ENCODE data around the gene FTCDNL1. TPM values are rescaled to one million over a fixed set of nuclear protein-coding genes. Genes with fewer than 3 reads are reported as not detected.

The FTCDNL1 gene
- total and polyA plus RNA-seq, 2 experiments from 2014 or later: 1.4 to 6.1 TPM

DNA sequence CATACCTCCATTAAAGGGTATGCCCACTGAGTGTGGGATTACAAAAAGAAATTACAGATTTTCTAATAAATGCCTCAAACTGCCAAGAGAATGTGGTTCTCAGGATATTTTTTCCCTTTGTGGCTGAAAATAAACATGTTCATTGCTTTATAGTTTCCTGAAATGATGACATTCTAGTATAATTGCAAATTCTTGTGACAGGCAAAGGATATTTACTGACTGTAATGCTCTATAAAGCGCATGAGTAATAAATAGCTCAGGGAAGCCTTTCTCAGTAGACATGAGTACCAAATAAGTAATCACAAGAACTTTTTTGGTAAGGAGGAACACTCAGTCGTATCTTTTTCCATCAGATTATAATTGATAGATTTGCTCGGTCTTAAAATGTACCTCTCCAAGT, 72.3 kb downstream of the FTCDNL1 start:
- H3K9me3 ChIP-seq (ENCODE audit: low read depth): no peaks in the 10 kb centered on the region
- H3K4me1 ChIP-seq (ENCODE audit: insufficient read depth): no peaks in the 10 kb centered on the region
- WGBS (ENCODE audit: low lambda C conversion rate, missing lambda C conversion rate): 82% methylated on average over 3 of the region's 3 CpGs
- no peak overlapping the region for H2AFZ ChIP-seq
- no peak overlapping the region for H3K27ac ChIP-seq
- TF ChIP-seq, protein P1, sequence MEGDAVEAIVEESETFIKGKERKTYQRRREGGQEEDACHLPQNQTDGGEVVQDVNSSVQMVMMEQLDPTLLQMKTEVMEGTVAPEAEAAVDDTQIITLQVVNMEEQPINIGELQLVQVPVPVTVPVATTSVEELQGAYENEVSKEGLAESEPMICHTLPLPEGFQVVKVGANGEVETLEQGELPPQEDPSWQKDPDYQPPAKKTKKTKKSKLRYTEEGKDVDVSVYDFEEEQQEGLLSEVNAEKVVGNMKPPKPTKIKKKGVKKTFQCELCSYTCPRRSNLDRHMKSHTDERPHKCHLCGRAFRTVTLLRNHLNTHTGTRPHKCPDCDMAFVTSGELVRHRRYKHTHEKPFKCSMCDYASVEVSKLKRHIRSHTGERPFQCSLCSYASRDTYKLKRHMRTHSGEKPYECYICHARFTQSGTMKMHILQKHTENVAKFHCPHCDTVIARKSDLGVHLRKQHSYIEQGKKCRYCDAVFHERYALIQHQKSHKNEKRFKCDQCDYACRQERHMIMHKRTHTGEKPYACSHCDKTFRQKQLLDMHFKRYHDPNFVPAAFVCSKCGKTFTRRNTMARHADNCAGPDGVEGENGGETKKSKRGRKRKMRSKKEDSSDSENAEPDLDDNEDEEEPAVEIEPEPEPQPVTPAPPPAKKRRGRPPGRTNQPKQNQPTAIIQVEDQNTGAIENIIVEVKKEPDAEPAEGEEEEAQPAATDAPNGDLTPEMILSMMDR (IDR thresholded peaks at IDR 0.05; ENCODE audit: poor library complexity): no peak
- no peak for TF ChIP-seq EZH2phosphoT487 (IDR thresholded peaks at IDR 0.05; ENCODE audit: low read depth, severe bottlenecking, unreplicated experiment)
- TF ChIP-seq EZH2 (IDR thresholded peaks at IDR 0.05; ENCODE audit: borderline replicate concordance): no peak
- no peak overlapping the region for H3K4me2 ChIP-seq
- DNase-seq (ENCODE audit: low spot score): no peak
- no peaks in the 10 kb centered on the region for H3K9me2 ChIP-seq (replicated peaks; ENCODE audit: insufficient read depth)
- H4K20me1 ChIP-seq (ENCODE audit: insufficient read depth, poor library complexity, severe bottlenecking): no peaks in the 10 kb centered on the region
- no peak overlapping the region for H3K4me3 ChIP-seq
- no peaks in the 10 kb centered on the region for H3K27me3 ChIP-seq
- no peaks in the 10 kb centered on the region for H3K36me3 ChIP-seq (replicated peaks; ENCODE audit: insufficient read depth, low read depth)
- H3K79me2 ChIP-seq: no peaks in the 10 kb centered on the region

DNA sequence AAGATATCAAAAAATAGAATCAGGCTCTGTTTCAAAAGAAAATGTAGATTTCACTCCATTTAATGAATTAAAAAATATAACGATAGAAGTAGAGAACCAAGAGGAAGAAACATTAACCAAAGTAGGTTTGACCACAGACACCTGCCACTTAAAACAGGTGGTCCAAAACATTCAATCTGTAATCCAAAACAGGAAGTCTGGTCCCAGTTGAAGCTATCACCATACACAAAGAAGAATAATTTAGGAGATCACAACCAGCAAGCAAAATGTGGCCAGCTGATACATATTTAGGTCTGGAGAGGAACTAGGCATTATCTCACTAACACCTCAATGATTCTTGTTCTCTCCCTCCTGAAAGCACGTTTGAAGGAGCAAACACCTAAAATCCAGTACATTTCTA, 73.1 kb downstream of the FTCDNL1 start:
- WGBS (ENCODE audit: low lambda C conversion rate, missing lambda C conversion rate): 83% methylated on average over 2 of the region's 2 CpGs
- TF ChIP-seq, protein P1 (IDR thresholded peaks at IDR 0.05; ENCODE audit: poor library complexity): no peak
- TF ChIP-seq EZH2phosphoT487 (IDR thresholded peaks at IDR 0.05; ENCODE audit: low read depth, severe bottlenecking, unreplicated experiment) (no peak), EZH2 (IDR thresholded peaks at IDR 0.05; ENCODE audit: borderline replicate concordance) (no peak)

DNA sequence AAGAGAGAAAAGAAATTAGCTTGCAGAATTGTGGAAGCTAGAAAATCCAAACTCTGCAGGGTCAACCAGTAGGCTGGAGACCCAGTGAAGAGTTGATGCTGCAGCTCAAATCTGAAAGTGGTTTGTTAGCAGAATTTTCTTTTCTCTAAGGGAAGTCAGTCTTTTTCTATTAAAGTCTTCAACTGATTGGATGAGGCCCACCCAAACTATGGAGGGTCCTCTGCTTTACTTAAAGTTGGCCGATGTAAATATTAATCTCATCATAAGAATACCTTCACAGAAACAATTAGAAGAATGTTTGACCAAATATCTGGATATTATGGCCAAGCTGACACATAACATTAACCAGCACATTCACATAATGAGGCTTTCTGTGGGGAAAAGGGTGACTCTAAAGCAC, 73.7 kb downstream of the FTCDNL1 start:
- no peaks in the 10 kb centered on the region for H3K79me2 ChIP-seq
- H4K20me1 ChIP-seq (ENCODE audit: insufficient read depth, poor library complexity, severe bottlenecking): no peaks in the 10 kb centered on the region
- WGBS (ENCODE audit: low lambda C conversion rate, missing lambda C conversion rate): 97% methylated on average over 1 of the region's 1 CpG
- no peak overlapping the region for H3K4me2 ChIP-seq
- H2AFZ ChIP-seq: no peak overlapping the region
- H3K9me2 ChIP-seq (replicated peaks; ENCODE audit: insufficient read depth): no peaks in the 10 kb centered on the region
- H3K4me1 ChIP-seq (ENCODE audit: insufficient read depth): no peaks in the 10 kb centered on the region
- no peak overlapping the region for H3K27ac ChIP-seq
- H3K36me3 ChIP-seq (replicated peaks; ENCODE audit: insufficient read depth, low read depth): no peaks in the 10 kb centered on the region
- H3K9me3 ChIP-seq (ENCODE audit: low read depth): no peaks in the 10 kb centered on the region
- DNase-seq (ENCODE audit: low spot score): no peak
- no peak overlapping the region for H3K4me3 ChIP-seq
- H3K27me3 ChIP-seq: no peaks in the 10 kb centered on the region
- TF ChIP-seq, protein P1 (IDR thresholded peaks at IDR 0.05; ENCODE audit: poor library complexity): no peak
- TF ChIP-seq EZH2 (IDR thresholded peaks at IDR 0.05; ENCODE audit: borderline replicate concordance): no peak
- TF ChIP-seq EZH2phosphoT487 (IDR thresholded peaks at IDR 0.05; ENCODE audit: low read depth, severe bottlenecking, unreplicated experiment): no peak

More for the DNA sequence above, 73.1 kb downstream of the FTCDNL1 start:
- no peaks in the 10 kb centered on the region for H3K4me1 ChIP-seq (ENCODE audit: insufficient read depth)
- DNase-seq (ENCODE audit: low spot score): no peak
- H3K36me3 ChIP-seq (replicated peaks; ENCODE audit: insufficient read depth, low read depth): no peaks in the 10 kb centered on the region
- no peak overlapping the region for H3K27ac ChIP-seq
- H3K4me2 ChIP-seq: no peak overlapping the region
- no peaks in the 10 kb centered on the region for H3K9me2 ChIP-seq (replicated peaks; ENCODE audit: insufficient read depth)
- no peaks in the 10 kb centered on the region for H4K20me1 ChIP-seq (ENCODE audit: insufficient read depth, poor library complexity, severe bottlenecking)
- H3K9me3 ChIP-seq (ENCODE audit: low read depth): no peaks in the 10 kb centered on the region
- no peak overlapping the region for H2AFZ ChIP-seq
- H3K27me3 ChIP-seq: no peaks in the 10 kb centered on the region
- no peak overlapping the region for H3K4me3 ChIP-seq
- no peaks in the 10 kb centered on the region for H3K79me2 ChIP-seq

DNA sequence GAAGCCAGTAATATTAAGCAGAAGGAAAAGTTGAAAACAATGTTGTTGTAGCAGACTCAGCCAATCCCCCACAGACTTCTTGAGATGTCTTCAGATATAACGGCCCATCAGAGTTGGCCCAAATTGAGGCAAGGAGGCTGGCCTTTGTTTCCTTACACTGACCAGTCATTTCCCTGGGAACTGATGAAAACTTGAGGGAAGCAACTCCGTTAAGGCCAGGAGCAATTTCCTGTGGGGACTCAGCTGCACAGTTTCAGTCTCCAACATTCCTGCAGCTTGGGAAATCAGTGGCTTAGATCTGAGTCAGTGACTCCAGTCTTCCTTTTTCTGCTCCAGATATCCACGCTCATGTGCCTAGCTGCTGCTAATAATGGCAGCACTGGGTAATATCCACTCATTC, 75.7 kb downstream of the FTCDNL1 start:
- WGBS (ENCODE audit: low lambda C conversion rate, missing lambda C conversion rate): 78% methylated on average over 3 of the region's 3 CpGs
- Histone ChIP-seq H4K20me1 (ENCODE audit: insufficient read depth, poor library complexity, severe bottlenecking) (no peaks in the 10 kb centered on the region), H3K9me3 (ENCODE audit: low read depth) (no peaks in the 10 kb centered on the region), H3K4me3 (no peak overlapping the region), H2AFZ (no peak overlapping the region), H3K36me3 (replicated peaks; ENCODE audit: insufficient read depth, low read depth) (no peaks in the 10 kb centered on the region), H3K27me3 (no peaks in the 10 kb centered on the region), H3K27ac (no peak overlapping the region), H3K9me2 (replicated peaks; ENCODE audit: insufficient read depth) (no peaks in the 10 kb centered on the region), H3K4me1 (ENCODE audit: insufficient read depth) (no peaks in the 10 kb centered on the region), H3K4me2 (no peak overlapping the region), H3K79me2 (no peaks in the 10 kb centered on the region)
- no peak for TF ChIP-seq EZH2phosphoT487 (IDR thresholded peaks at IDR 0.05; ENCODE audit: low read depth, severe bottlenecking, unreplicated experiment)
- TF ChIP-seq, protein P1 (IDR thresholded peaks at IDR 0.05; ENCODE audit: poor library complexity): no peak
- TF ChIP-seq EZH2 (IDR thresholded peaks at IDR 0.05; ENCODE audit: borderline replicate concordance): no peak
- no peak for DNase-seq (ENCODE audit: low spot score)

All from hepatocyte (in vitro differentiated cells).